22Rv1 (cell line): ENCODE data around the gene SPINK4.

ENCODE experiments used
- H3K27ac ChIP-seq: fragments of 450-650 bp; 2 replicates; pipeline ENCODE4 v1.5.1; 2017
- ZFX ChIP-seq: fragments of 450-650 bp; IDR thresholded peaks from 2 replicates; pipeline ENCODE4 v1.6.1; 2017; ENCODE audit warnings: antibody characterized with exemption, borderline replicate concordance
- TF ChIP-seq, protein P1 (sequence below): fragments of 450-650 bp; IDR thresholded peaks from 2 replicates; pipeline ENCODE4 v1.5.1; 2017; ENCODE audit warnings: mild to moderate bottlenecking

Gene SPINK4

DNA sequence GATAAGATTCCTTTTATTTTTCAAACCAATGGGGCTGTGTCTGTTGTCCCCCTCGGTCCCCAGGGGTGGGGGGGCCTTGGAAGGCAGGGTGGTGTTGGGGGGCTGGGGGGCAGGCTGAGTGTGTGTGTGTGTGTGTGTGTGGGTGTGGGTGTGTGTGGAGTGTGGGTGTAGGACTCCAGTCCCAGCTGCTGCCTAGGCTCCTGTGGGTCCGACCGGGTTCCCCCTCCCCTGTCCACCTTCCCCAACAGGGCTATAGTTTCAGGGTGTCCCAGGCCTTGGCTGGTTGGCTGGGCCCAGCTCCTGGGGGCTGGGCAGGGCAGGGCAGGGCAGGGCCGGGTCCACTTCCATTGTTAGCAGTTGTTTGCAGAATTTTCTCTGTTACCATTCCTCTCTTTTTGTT lies 48.3 kb downstream of the SPINK4 start:
- peak overlapping the region; percentile 55 for H3K27ac ChIP-seq
- TF ChIP-seq ZFX, result no peak
- TF ChIP-seq, protein P1, sequence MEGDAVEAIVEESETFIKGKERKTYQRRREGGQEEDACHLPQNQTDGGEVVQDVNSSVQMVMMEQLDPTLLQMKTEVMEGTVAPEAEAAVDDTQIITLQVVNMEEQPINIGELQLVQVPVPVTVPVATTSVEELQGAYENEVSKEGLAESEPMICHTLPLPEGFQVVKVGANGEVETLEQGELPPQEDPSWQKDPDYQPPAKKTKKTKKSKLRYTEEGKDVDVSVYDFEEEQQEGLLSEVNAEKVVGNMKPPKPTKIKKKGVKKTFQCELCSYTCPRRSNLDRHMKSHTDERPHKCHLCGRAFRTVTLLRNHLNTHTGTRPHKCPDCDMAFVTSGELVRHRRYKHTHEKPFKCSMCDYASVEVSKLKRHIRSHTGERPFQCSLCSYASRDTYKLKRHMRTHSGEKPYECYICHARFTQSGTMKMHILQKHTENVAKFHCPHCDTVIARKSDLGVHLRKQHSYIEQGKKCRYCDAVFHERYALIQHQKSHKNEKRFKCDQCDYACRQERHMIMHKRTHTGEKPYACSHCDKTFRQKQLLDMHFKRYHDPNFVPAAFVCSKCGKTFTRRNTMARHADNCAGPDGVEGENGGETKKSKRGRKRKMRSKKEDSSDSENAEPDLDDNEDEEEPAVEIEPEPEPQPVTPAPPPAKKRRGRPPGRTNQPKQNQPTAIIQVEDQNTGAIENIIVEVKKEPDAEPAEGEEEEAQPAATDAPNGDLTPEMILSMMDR, result no peak

DNA sequence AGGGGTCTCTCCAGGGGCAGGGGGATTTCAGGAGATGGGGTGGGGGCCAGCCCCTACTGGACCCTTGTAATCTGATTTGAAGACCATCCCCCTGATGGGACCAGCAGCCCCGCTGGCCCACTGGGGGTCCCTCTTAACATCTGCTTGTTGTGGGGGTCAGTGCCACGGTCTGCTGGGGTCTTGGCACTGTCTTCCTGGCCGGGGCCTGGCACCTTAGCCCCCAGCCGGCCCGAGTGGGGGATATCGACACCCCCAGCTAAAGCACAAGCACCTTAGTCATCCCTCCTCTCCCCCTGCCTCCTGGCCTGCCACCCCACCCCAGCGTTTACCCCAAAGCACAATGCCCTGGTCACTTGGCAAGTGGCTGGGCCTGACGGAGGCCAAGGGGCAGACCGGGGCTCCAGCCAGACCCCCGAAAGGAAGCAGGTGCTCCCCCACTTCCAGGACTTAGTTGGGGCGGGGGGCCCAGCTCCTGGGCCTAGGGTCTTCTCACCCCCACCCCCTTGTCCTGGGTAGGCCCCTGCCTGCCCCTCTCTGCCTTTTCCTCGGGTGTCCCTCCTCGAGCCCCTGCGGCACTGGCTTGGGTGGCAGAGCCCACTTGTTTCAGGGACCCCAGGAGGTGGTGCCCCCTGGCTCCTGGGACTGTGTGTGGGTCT lies 49.0 kb downstream of the SPINK4 start:
- H3K27ac ChIP-seq, result peak overlapping the region; percentile 95
- no peak for TF ChIP-seq ZFX
- TF ChIP-seq, protein P1, result no peak

DNA sequence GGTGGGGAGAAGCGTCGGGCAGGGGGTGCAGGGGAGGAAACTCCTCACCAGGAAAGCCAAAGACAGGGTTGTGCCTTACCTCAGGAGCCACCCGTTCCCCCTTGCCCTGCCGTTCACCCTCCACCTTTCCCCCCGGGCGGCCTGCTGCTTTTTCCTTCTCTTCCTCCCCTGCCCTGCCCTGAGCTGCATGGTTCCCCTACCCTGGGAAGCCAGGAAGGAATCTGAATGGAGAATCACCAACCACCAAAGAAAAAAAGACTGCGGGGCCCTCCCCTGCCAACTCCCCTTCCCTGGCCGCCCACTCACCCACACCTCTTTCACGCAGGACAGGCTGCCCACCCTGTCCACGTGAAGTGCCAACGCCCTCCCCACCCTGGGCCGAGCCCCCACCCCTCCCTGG lies 49.5 kb downstream of the SPINK4 start:
- peak overlapping the region; percentile 95 for H3K27ac ChIP-seq
- TF ChIP-seq, protein P1, result no peak
- no peak for TF ChIP-seq ZFX

DNA sequence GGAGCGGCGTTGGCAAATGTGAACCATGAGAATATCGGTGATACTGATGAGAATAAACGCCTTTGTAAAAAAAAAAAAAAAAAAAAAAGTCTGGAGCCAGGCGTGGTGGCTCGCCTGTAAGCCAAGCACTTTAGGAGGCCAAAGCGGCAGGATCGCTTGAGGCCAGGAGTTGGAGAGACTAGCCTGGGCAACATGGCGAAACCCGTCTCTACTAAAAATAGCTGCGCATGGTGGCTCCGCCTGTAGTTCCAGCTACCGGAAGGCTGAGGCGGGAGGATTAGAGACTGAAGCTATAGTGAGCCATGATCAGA lies 49.9 kb downstream of the SPINK4 start:
- peak overlapping the region; percentile 95 for H3K27ac ChIP-seq
- TF ChIP-seq, protein P1, result no peak
- no peak for TF ChIP-seq ZFX

DNA sequence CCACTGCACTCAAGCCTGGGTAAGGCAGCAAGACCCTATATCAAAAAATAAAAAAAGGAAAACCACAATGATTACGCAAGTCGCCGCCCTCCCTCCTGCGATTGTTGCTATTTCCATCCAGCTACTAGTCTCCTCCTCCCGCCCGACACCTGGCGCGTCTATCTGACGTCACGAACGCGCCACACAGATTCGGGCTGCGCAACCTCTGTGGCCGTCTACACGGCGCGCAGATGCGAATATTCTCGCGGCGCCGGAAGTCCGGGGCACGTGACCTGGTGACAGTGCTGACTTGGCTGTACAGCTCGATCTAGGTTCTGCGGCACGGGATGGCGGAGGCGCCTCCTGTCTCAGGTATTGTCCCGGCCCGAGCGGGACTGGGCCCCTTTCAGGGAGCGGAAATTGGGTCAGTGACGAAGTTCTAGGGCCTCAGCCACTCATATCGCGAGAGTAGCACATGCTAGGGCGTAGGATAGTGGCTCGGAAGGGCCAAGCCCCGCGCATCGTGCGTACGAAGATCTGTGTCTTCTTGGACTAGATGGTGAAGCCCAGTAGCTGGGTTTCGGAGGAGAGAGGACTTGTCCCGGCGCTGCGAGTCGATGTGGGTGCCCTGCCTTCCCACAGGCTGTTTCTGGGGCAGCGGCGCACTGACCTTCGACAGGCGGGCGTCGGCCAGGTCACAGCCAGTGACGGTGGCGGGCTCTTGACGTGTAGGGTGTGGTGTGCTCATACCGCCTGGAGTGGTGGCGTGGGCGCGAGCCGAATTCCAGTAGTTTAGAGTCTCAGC lies 50.5 kb downstream of the SPINK4 start, which contains the start of gene NFX1:
TSS of gene NFX1 (plus strand) at position 270 of the 784 bp plus-strand sequence. CDS start at position 327, 57 bp downstream.
- H3K27ac ChIP-seq, result peak within 1 kb of the TSS; percentile 95
- TF ChIP-seq, protein P1, result no peak
- no peak for TF ChIP-seq ZFX

DNA sequence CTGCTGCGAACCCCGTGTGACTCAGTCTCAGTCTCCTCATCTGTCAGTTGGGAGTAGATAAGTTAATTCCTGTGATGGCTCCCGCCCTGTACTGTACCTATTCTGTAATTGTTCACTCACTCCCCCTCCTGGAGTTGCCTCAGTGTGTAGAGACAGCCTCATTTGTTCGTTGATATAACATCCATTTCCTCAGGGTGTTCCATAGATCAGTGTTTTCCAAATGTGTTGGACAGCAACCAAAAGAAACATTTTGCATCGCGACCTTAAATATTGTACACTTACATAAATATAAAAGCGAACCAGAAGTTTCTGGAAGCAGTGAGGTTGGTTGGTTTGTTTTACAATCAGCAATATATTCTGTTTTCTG lies 51.0 kb downstream of the SPINK4 start:
- peak overlapping the region; percentile 95 for H3K27ac ChIP-seq
- TF ChIP-seq, protein P1, result peak; percentile 17; the same call in 1 of the 2 replicates
- no peak for TF ChIP-seq ZFX

DNA sequence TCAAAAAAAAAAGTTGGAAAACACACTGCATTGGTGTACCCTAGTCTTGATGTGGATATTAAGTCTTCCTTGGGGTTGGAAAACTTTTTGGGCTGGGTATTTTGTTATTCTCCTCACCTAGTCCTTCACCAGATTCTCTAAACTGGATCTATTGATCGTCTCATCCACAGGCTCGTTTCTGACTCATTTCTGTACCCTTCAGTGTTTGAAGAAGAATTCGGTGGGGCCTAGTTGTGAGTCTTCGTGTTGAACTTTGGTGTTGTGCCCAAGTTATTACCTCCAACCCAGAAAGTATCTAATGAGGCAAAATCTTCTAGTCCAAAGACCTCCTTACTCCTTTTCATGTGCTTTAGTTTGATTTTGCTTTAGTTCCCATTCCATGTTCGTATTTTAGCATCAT lies 51.9 kb downstream of the SPINK4 start:
- peak overlapping the region; percentile 95 for H3K27ac ChIP-seq
- TF ChIP-seq, protein P1, result no peak
- TF ChIP-seq ZFX, result no peak
